ENCODE results near the gene FOXP2.
"Not testable (repeated sequence)": the region's sequence is repeated elsewhere in the genome, so short reads cannot be mapped to it uniquely, and the experiment has no call there.

FOXP2 gene

DNA sequence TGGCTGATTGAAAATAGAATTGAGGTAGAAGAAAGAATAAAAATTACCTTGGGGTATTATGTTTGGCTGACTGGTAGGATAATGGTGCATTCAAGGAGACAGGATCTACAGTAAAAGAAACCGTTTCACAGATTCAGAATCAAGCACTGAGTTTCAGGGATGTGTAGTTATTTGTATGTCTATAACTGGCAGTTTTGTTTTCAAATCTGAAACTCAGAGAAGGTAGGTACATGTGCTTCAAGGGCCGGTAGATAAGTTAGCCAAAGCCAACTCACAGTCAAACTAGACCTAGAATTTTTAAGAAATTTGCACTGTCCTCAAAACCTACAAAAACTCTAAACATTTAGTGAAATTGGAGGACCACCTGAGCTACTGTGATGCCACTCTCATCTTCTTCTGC lies 191.5 kb downstream of the FOXP2 start:
- no peaks in the 10 kb centered on the region for H3K36me3 ChIP-seq (replicated peaks; ENCODE audit: low read depth, low read length)
- H3K27me3 ChIP-seq (ENCODE audit: low read depth, low read length) = no peaks in the 10 kb centered on the region
- no peaks in the 10 kb centered on the region for H3K9me3 ChIP-seq (ENCODE audit: insufficient read depth, low read length)
- no peak overlapping the region for H3K4me3 ChIP-seq (ENCODE audit: low read length)
- H2AFZ ChIP-seq (ENCODE audit: low read depth, low read length) = no peak overlapping the region
- no peak overlapping the region for H3K27ac ChIP-seq (ENCODE audit: low read length)
- no peaks in the 10 kb centered on the region for H4K20me1 ChIP-seq (ENCODE audit: insufficient read depth, low read length)
- no peak overlapping the region for H3K9ac ChIP-seq (ENCODE audit: low read length)
- no peaks in the 10 kb centered on the region for H3K79me2 ChIP-seq (ENCODE audit: low read length)
- H3K4me2 ChIP-seq (ENCODE audit: low read length) = no peak overlapping the region
- TF ChIP-seq EZH2phosphoT487 (IDR thresholded peaks at IDR 0.05; ENCODE audit: low read depth) = no peak
- TF ChIP-seq, protein P1, sequence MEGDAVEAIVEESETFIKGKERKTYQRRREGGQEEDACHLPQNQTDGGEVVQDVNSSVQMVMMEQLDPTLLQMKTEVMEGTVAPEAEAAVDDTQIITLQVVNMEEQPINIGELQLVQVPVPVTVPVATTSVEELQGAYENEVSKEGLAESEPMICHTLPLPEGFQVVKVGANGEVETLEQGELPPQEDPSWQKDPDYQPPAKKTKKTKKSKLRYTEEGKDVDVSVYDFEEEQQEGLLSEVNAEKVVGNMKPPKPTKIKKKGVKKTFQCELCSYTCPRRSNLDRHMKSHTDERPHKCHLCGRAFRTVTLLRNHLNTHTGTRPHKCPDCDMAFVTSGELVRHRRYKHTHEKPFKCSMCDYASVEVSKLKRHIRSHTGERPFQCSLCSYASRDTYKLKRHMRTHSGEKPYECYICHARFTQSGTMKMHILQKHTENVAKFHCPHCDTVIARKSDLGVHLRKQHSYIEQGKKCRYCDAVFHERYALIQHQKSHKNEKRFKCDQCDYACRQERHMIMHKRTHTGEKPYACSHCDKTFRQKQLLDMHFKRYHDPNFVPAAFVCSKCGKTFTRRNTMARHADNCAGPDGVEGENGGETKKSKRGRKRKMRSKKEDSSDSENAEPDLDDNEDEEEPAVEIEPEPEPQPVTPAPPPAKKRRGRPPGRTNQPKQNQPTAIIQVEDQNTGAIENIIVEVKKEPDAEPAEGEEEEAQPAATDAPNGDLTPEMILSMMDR (IDR thresholded peaks at IDR 0.05; ENCODE audit: low read depth, low read length) = no peak
- no peaks in the 10 kb centered on the region for H3K4me1 ChIP-seq (ENCODE audit: low read length)

DNA sequence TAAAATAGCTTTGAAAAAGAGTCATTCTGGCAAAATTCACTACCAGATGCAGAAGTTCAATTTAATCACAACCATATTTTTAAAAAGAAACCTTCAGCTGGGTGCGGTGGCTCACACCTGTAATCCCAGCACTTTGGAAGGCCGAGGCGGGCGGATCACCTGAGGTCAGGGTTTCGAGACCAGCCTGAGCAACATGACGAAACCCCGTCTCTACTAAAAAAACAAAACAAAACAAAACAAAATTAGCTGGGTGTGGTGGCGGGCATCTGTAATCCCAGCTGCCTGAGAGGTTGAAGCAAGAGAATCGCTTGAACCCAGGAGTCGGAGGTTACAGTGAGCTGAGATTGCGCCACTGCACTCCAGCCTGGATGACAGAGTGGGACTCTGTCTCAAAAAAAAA lies 194.2 kb downstream of the FOXP2 start:
- not testable (repeated sequence) for H3K4me2 ChIP-seq (ENCODE audit: low read length); H3K9ac ChIP-seq (ENCODE audit: low read length); H3K27ac ChIP-seq (ENCODE audit: low read length); H4K20me1 ChIP-seq (ENCODE audit: insufficient read depth, low read length); H3K4me3 ChIP-seq (ENCODE audit: low read length); H2AFZ ChIP-seq (ENCODE audit: low read depth, low read length); H3K4me1 ChIP-seq (ENCODE audit: low read length); H3K27me3 ChIP-seq (ENCODE audit: low read depth, low read length); H3K79me2 ChIP-seq (ENCODE audit: low read length); H3K9me3 ChIP-seq (ENCODE audit: insufficient read depth, low read length); H3K36me3 ChIP-seq (replicated peaks; ENCODE audit: low read depth, low read length)

DNA sequence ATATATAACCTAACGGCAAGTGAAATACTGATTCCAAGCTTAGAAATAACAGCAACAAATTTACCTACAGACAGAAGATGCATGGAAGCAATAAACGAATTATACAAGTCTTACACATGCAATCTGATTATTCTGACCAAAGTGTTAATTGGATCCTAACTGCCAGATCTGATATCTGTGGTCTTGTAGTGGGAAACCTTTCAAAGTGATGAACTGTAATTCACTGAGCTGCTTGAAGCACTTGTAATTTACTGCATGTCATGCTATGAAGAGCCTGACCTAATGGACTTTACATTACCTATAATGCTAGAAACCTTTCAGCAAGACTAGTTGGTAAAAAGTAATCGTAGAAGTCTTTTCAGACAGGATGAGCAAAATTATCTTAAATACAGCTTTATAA lies 205.6 kb downstream of the FOXP2 start:
- H3K27me3 ChIP-seq (ENCODE audit: low read depth, low read length) = no peaks in the 10 kb centered on the region
- no peaks in the 10 kb centered on the region for H3K9me3 ChIP-seq (ENCODE audit: insufficient read depth, low read length)
- no peaks in the 10 kb centered on the region for H3K36me3 ChIP-seq (replicated peaks; ENCODE audit: low read depth, low read length)
- H3K4me2 ChIP-seq (ENCODE audit: low read length) = no peak overlapping the region
- no peak overlapping the region for H3K27ac ChIP-seq (ENCODE audit: low read length)
- H3K79me2 ChIP-seq (ENCODE audit: low read length) = no peaks in the 10 kb centered on the region
- no peak overlapping the region for H3K4me3 ChIP-seq (ENCODE audit: low read length)
- TF ChIP-seq, protein P1 (IDR thresholded peaks at IDR 0.05; ENCODE audit: low read depth, low read length) = no peak
- no peak for TF ChIP-seq EZH2phosphoT487 (IDR thresholded peaks at IDR 0.05; ENCODE audit: low read depth)
- H2AFZ ChIP-seq (ENCODE audit: low read depth, low read length) = no peak overlapping the region
- H4K20me1 ChIP-seq (ENCODE audit: insufficient read depth, low read length) = no peaks in the 10 kb centered on the region
- H3K9ac ChIP-seq (ENCODE audit: low read length) = no peak overlapping the region
- no peaks in the 10 kb centered on the region for H3K4me1 ChIP-seq (ENCODE audit: low read length)

DNA sequence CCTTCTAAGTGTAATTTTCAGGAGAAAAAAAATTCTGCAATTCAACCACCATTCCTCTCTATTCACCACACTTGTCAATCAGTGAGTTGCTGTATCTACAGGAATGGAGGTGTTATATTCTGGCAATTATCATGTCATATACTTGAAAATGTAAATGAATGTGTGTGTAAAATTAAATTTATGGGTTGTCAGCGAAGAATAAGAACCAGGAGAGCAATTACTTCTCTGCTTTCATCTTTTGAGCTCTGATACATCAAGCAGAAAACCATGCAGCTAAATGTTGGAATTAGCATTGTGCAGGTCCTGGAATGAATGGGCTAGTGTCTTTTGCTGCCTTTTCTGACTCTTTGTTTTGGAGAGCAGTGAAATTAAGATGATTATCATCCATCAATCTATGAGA lies 207.6 kb downstream of the FOXP2 start:
- no peaks in the 10 kb centered on the region for H4K20me1 ChIP-seq (ENCODE audit: insufficient read depth, low read length)
- H3K27me3 ChIP-seq (ENCODE audit: low read depth, low read length) = no peaks in the 10 kb centered on the region
- H2AFZ ChIP-seq (ENCODE audit: low read depth, low read length) = no peak overlapping the region
- no peak overlapping the region for H3K27ac ChIP-seq (ENCODE audit: low read length)
- H3K4me2 ChIP-seq (ENCODE audit: low read length) = no peak overlapping the region
- H3K9ac ChIP-seq (ENCODE audit: low read length) = no peak overlapping the region
- H3K4me1 ChIP-seq (ENCODE audit: low read length) = peaks cover 2% of the 10 kb centered on the region
- H3K79me2 ChIP-seq (ENCODE audit: low read length) = no peaks in the 10 kb centered on the region
- no peaks in the 10 kb centered on the region for H3K9me3 ChIP-seq (ENCODE audit: insufficient read depth, low read length)
- no peak overlapping the region for H3K4me3 ChIP-seq (ENCODE audit: low read length)
- TF ChIP-seq, protein P1 (IDR thresholded peaks at IDR 0.05; ENCODE audit: low read depth, low read length) = no peak
- TF ChIP-seq EZH2phosphoT487 (IDR thresholded peaks at IDR 0.05; ENCODE audit: low read depth) = no peak
- H3K36me3 ChIP-seq (replicated peaks; ENCODE audit: low read depth, low read length) = no peaks in the 10 kb centered on the region

DNA sequence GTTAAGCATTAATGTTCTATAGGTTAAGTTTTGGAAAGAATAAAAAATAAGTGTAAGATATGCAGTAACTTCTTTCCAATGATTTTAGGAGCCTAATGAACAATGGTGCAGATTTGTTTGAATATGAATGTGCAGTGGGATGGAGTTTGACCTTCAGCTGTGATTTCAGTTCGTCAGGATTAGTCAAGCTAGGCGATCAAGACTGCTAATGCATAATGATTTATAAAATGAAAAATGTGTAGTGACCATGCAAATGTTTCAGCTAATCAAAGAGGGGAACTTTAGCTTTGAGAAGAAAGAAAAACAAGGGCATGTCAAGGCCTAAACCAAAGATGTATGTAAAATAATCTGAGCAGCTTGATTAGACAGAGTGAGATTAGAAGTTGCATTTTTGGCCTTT lies 208.5 kb downstream of the FOXP2 start:
- Histone ChIP-seq H3K4me2 (ENCODE audit: low read length) (no peak overlapping the region), H3K9ac (ENCODE audit: low read length) (no peak overlapping the region), H3K36me3 (replicated peaks; ENCODE audit: low read depth, low read length) (no peaks in the 10 kb centered on the region), H4K20me1 (ENCODE audit: insufficient read depth, low read length) (no peaks in the 10 kb centered on the region), H3K4me3 (ENCODE audit: low read length) (no peak overlapping the region), H3K27me3 (ENCODE audit: low read depth, low read length) (no peaks in the 10 kb centered on the region), H3K79me2 (ENCODE audit: low read length) (no peaks in the 10 kb centered on the region), H3K4me1 (ENCODE audit: low read length) (peaks cover 10% of the 10 kb centered on the region), H3K27ac (ENCODE audit: low read length) (no peak overlapping the region), H3K9me3 (ENCODE audit: insufficient read depth, low read length) (no peaks in the 10 kb centered on the region), H2AFZ (ENCODE audit: low read depth, low read length) (no peak overlapping the region)
- no peak for TF ChIP-seq EZH2phosphoT487 (IDR thresholded peaks at IDR 0.05; ENCODE audit: low read depth)
- TF ChIP-seq, protein P1 (IDR thresholded peaks at IDR 0.05; ENCODE audit: low read depth, low read length) = no peak
